Psoas muscle (tissue), 8 donors: ENCODE data around the gene C4orf46. TPM values are rescaled to one million over a fixed set of nuclear protein-coding genes. Genes with fewer than 3 reads are reported as not detected.

Source experiments
- ATAC-seq, 4 donors: fragments of 200-7000 bp; cut with Tn5 transposase; one replicate each; pipeline ENCODE4 v1.9.1; 2020; ENCODE audit warnings: moderate library complexity in 3 of 4, mild to moderate bottlenecking in 2 of 4
- DNase-seq, 2 donors: peaks; one replicate each; pipeline ENCODE4 v3.0.0-alpha.2; 2020
- H3K27ac ChIP-seq: fragments of 200-600 bp; one replicate; pipeline ENCODE4 v1.8.0; 2022
- H3K27me3 ChIP-seq, 3 donors: fragments of 200-600 bp in 1 of 3; one replicate each; pipeline versions ENCODE4 v1.6.1 to v1.8.0; 2013 to 2022; ENCODE audit warnings: low read length in 2 of 3, mild to moderate bottlenecking in 2 of 3, moderate library complexity in 1 of 3; ENCODE audit not compliant: insufficient read depth in 3 of 3
- H3K36me3 ChIP-seq, 2 donors: fragments of 200-600 bp in 1 of 2; one replicate each; pipeline versions ENCODE4 v1.6.1 to v1.8.0; 2013 to 2022; ENCODE audit warnings: low read depth in 1 of 2, mild to moderate bottlenecking in 1 of 2, moderate library complexity in 1 of 2; ENCODE audit not compliant: insufficient read depth in 1 of 2
- H3K4me1 ChIP-seq: fragments of 200-600 bp; one replicate; pipeline ENCODE4 v1.8.0; 2022
- H3K4me3 ChIP-seq: fragments of 200-600 bp; one replicate; pipeline ENCODE4 v1.8.0; 2022; ENCODE audit warnings: mild to moderate bottlenecking
- H3K9me3 ChIP-seq: fragments of 200-600 bp; one replicate; pipeline ENCODE4 v1.8.0; 2022
- WGBS, 3 donors: extraction: QIAGEN DNeasy Blood & Tissue Kit; methylation state at CpG; one replicate each; pipeline versions ENCODE4 v1.1.6 to v1.1.7; 2013; 5-methylcytosine and 5-hydroxymethylcytosine counted together
- intact Hi-C, 2 donors: fragments of 100-400 bp; cut with DNase I; formaldehyde crosslinking; loops; one replicate each; pipeline versions ENCODE4 v1.11.0 to v1.14.2; 2022
- polyA plus RNA-seq, 3 donors: library from polyadenylated mRNA; stranded (reverse); fragments of 200-250 nt; gene quantifications; one replicate each; pipeline ENCODE4 v1.2.3, GENCODE V29; 2013
- total RNA-seq, 4 donors: library from RNA; stranded (reverse); fragmentation: NEBNext Ultra II Directional in 2 of 4; extraction: Animal tissue kit (Norgen Biotek cat#: 25700) in 2 of 4; gene quantifications; one replicate each; pipeline versions ENCODE4 v1.2.1 to v1.2.4, GENCODE V29; 2021 to 2023
- TF ChIP-seq, protein P1 (sequence below): fragments of 200-600 bp; IDR thresholded peaks from one replicate; pipeline ENCODE4 v1.8.0; 2022; ENCODE audit warnings: antibody characterized with exemption
- donor health status: healthy with polysubstance abuse.
- donor health status: DM: no; HTN: no; CAD: no; lungs with moderate emphysema.
- donor health status: Bipolar disorder and iron deficiency.
- donor health status: healthy.
- donor health status: DM: yes; HTN: yes; CAD: no.
- donor health status: DM: no; HTN: no; CAD: no.
- donor health status: DM: no; HTN: no; CAD: no.
- donor health status: DM: yes; HTN: yes; CAD: no.

The C4orf46 gene
- total and polyA plus RNA-seq, 7 donors, result 0.57 to 4.5 (median 1.7) TPM

DNA sequence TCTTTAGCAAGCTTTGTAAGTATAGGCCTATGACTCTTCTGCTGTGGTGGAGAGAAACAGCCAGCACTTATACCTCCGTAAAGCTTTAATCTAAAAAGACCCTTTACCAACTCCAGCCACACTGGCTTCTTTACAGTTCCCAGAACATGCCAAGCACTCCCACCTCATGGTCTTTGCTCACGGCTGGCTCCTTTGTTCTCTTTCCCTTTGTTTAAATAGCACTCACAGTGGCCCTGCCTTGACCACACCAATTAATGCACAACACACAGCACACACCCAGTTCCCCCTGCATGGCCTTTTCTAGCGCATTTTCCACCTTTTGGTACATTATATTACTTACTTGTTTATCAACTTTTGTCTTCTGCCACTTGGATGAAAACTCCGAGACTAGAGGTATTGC is 32.6 kb upstream of the C4orf46 start:
- intact Hi-C loops, result no loop called here
- TF ChIP-seq, protein P1, sequence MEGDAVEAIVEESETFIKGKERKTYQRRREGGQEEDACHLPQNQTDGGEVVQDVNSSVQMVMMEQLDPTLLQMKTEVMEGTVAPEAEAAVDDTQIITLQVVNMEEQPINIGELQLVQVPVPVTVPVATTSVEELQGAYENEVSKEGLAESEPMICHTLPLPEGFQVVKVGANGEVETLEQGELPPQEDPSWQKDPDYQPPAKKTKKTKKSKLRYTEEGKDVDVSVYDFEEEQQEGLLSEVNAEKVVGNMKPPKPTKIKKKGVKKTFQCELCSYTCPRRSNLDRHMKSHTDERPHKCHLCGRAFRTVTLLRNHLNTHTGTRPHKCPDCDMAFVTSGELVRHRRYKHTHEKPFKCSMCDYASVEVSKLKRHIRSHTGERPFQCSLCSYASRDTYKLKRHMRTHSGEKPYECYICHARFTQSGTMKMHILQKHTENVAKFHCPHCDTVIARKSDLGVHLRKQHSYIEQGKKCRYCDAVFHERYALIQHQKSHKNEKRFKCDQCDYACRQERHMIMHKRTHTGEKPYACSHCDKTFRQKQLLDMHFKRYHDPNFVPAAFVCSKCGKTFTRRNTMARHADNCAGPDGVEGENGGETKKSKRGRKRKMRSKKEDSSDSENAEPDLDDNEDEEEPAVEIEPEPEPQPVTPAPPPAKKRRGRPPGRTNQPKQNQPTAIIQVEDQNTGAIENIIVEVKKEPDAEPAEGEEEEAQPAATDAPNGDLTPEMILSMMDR, result no peak
- WGBS, 3 donors, result 91 to 95% (median 94%) methylated on average over 4 of the region's 4 CpGs
- Histone ChIP-seq H3K9me3 (no peaks in the 10 kb centered on the region), H3K36me3 (peaks cover 4 to 94% of the 10 kb centered on the region in 2 donors), H3K27ac (no peak overlapping the region), H3K4me3 (no peak overlapping the region), H3K4me1 (no peaks in the 10 kb centered on the region), H3K27me3 (no peaks in the 10 kb centered on the region)
- DNase-seq (no peak), ATAC-seq (no peak)

DNA sequence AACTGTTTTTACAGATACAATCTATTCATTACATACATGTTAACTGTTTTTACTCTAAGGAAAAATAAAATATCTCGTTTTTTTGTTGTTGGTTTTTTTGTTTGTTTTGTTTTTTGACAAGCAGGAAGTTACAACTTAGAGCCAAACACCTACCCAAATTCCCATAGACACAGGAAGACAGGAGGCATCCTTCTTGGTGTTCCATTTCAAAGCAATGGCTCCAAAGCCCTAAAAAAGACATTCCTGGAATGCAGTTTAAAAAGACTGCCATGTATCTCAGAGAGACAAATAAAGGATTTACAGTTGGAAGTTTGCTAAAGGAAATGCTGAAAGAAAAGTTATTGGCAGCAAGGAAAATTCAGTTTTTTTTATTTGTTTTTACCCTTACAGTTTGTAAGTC is 17.1 kb upstream of the C4orf46 start:
- intact Hi-C loops, result no loop called here

GRCh38 chr4:158682066-158682465 is 10.4 kb upstream of the C4orf46 start:
- peaks cover 0 to 61% of the 10 kb centered on the region in 2 donors for H3K36me3 ChIP-seq

More for the DNA sequence above, 17.1 kb upstream of the C4orf46 start:
- 76 to 90% (median 78%) methylated on average over 1 of the region's 1 CpG for WGBS, 3 donors
- peaks cover 3 to 97% of the 10 kb centered on the region in 2 donors for H3K36me3 ChIP-seq
- no peak overlapping the region for H3K27ac ChIP-seq
- H3K4me1 ChIP-seq, result no peaks in the 10 kb centered on the region
- ATAC-seq (no peak), DNase-seq (no peak)
- no peaks in the 10 kb centered on the region for H3K9me3 ChIP-seq
- no peak overlapping the region for H3K4me3 ChIP-seq
- TF ChIP-seq, protein P1, result no peak
- H3K27me3 ChIP-seq, result no peaks in the 10 kb centered on the region

GRCh38 chr4:158681629-158682028 is 9.9 kb upstream of the C4orf46 start:
- Histone ChIP-seq H3K4me1 (no peaks in the 10 kb centered on the region), H3K27me3 (no peaks in the 10 kb centered on the region), H3K4me3 (no peak overlapping the region), H3K36me3 (peaks cover 0 to 56% of the 10 kb centered on the region in 2 donors), H3K9me3 (no peaks in the 10 kb centered on the region), H3K27ac (no peak overlapping the region)
- intact Hi-C loops, result no loop called here
- DNase-seq (no peak), ATAC-seq (peak in 1 of 4 donors; percentile 35)
- TF ChIP-seq, protein P1, result no peak
- 70 to 80% (median 79%) methylated on average over 1 of the region's 1 CpG for WGBS, 3 donors

More at GRCh38 chr4:158682066-158682465, 10.4 kb upstream of the C4orf46 start:
- H3K4me3 ChIP-seq, result no peak overlapping the region
- H3K9me3 ChIP-seq, result no peaks in the 10 kb centered on the region
- TF ChIP-seq, protein P1, result no peak
- no peak overlapping the region for H3K27ac ChIP-seq
- ATAC-seq (peak; percentile 44 to 83 (median 82)), DNase-seq (no peak)
- no peaks in the 10 kb centered on the region for H3K27me3 ChIP-seq
- H3K4me1 ChIP-seq, result no peaks in the 10 kb centered on the region
- 20 to 28% (median 21%) methylated on average over 2 of the region's 2 CpGs for WGBS, 3 donors
- intact Hi-C loops, result no loop called here

DNA sequence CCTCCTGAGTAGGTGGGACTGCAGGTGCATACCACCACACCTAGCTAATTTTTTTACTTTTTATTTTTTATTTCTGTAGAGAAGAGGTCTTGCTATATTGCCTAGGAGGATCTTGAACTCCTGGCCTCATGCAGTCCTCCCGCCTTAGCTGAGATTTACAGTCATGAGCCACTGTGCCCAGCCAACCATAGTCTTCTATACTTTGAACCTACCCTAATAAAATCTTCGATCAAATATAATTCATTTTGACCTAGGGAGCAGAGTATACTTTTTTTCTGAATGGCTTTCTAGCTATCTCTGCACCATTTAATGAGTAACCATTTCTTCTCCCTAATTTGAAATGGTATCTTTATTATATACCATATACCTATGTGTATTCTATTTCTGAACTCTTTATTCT is 7.1 kb upstream of the C4orf46 start:
- intact Hi-C loops, result loop anchor here in 1 of 2 donors (5.0 kb wide), 1 partner anchor 44 kb away; the partner anchor contains the start of gene PPID
- no peak overlapping the region for H3K27ac ChIP-seq
- 94 to 96% (median 96%) methylated on average over 2 of the region's 2 CpGs for WGBS, 3 donors
- H3K4me3 ChIP-seq, result no peak overlapping the region
- H3K9me3 ChIP-seq, result no peaks in the 10 kb centered on the region
- DNase-seq (no peak), ATAC-seq (no peak)
- peaks cover 0 to 37% of the 10 kb centered on the region in 2 donors for H3K36me3 ChIP-seq
- no peaks in the 10 kb centered on the region for H3K27me3 ChIP-seq
- TF ChIP-seq, protein P1, result no peak
- peaks cover 14% of the 10 kb centered on the region for H3K4me1 ChIP-seq
